HG03460 (cell line): ENCODE results near the gene SLC2A3.
"Not testable (repeated sequence)": the region's sequence is repeated elsewhere in the genome, so short reads cannot be mapped to it uniquely, and the experiment has no call there.

Experiments used
- ATAC-seq: cut with Tn5 transposase; IDR thresholded peaks from one replicate; pipeline ENCODE4 v1.9.1; 2021; ENCODE audit not compliant: unreplicated experiment

SLC2A3 gene

DNA sequence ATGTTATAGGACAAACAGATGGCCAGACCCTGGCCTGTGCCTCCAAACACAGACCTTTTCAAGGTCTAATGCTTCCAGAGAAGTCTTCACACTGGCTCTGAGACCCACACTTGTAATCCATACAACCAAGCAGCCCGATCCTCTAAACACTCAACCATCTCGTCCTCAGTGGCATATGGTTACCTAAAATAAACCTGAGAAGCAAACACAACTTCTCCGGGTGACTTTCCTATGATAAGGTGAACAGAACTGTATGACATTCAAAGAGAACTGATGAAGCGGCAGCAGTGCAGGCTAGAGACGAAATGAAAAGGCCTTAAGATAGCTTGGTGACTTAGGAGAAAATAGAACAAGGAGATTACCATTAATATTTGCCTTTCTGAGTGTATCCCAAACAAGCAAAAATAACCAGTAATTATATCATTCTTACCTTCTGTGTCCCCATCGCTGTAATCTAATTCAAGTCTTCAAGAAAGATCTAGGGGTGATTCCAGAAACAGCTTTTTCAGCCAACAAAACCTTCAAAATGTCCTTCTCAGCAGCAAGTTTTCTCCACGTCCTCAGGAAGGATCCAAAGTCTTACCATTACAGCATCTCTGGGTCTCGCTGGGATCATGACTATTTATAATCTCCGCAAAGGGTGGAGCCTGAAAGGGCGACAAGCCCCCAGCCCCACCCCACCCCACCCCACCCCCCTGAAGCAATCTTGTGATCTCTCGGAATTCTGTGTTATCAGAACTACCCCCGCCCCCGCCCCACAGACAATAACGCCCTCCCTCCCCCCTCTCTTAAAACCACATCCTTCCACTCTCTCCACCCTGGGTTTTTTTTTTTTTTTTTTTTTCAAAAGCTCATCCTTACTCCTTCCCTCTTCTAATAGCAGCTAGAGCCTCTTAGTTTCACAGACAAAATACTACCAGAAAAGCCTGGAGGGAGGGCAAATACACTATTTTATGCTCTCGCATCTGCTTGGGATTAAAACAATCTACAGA, at the start of gene SLC2A3:
Gene SLC2A3, minus strand, starts transcription at position 598 of the 992 bp plus-strand sequence. Its CDS starts 153 bp downstream, at position 445.
- ATAC-seq = peak; percentile 34

DNA sequence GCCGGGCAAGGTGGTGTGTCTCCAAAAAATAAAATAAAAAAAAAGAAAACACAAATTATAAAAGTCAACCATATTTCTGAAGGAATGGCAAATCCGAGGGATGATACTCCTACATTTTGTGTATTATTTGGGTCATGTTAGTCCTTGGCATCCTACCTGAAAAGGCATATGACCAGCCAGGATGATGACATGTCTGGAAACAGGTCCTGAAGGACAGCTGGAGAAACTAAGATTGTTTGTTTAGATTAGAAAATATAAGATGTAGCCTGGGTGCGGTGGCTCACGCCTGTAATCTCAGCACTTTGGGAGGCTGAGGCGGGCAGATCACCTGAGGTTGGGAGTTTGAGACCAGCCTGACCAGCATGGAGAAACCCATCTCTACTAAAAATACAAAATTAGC, 48.9 kb upstream of the SLC2A3 start:
- no peak for ATAC-seq

DNA sequence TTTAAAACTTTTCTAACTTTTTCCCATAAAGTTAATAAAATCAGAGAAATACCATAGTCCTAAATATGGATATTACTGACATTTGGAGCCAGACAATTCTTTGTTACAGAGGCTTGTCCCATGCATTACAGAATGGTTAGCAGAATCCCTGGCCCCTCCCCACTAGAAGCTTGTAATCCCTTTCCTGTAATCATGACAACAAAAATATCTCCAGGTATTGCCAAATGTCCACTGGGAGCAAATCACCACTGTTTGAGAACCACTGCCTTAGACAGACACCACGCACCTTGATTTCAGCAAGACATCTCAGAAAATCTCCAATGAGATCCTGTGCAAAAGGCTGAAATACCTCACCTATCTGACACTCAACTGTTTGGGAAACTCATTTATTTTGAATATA, 47.5 kb upstream of the SLC2A3 start:
- ATAC-seq = not testable (repeated sequence)

DNA sequence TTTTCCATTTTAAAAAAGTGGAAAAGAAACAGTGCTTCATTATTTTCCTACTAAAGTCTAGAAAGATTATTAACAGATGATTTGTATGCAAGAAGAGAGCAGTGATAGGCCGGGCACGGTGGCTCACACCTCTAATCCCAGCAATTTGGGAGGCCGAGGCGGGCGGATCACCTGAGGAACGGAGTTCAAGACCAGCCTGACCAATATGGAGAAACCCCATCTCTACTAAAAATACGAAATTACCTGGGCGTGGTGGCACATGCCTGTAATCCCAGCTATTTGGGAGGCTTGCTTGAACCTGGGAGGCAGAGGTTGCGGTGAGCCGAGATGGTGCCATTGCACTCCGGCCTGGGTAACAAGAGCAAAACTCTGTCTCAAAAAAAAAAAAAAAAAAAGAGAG, 47.0 kb upstream of the SLC2A3 start:
- not testable (repeated sequence) for ATAC-seq

DNA sequence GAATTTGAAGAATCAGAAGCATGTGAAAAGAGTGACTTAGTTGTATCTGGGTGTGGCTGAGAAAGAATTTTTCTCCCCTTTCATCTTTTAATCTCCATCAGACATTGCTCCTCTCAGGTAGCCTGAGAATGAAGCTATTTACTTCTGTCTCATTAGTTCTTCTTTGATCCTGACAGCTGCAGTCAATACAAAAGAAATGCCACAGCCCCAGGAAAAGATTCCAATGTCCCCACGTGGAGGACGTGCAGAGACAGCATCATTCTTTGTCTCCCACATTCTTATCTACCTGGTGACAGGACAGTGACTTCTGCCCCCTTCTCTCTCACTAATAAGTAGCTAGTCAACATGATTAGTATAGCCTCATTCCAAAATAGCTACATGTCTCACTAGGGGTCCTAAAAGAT, 46.3 kb upstream of the SLC2A3 start:
- ATAC-seq = not testable (repeated sequence)

DNA sequence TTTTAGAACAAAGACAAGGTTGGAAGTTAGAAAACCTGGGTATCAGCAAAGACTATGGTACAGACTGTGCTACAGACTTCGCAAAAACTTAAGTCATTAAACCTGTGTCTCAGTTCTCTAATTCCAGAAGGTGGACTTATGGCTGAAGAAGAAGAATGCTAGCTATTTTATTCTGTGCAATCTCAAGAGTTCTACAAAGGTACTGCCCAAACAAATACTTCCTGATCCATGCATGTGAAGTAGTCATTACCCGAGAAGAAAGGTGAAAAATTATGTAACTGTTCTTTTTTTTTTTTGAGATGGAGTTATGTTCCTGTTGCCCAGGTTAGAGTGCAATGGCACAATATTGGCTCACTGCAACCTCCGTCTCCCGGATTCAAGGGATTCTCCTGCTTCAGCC, 45.5 kb upstream of the SLC2A3 start:
- no peak for ATAC-seq

DNA sequence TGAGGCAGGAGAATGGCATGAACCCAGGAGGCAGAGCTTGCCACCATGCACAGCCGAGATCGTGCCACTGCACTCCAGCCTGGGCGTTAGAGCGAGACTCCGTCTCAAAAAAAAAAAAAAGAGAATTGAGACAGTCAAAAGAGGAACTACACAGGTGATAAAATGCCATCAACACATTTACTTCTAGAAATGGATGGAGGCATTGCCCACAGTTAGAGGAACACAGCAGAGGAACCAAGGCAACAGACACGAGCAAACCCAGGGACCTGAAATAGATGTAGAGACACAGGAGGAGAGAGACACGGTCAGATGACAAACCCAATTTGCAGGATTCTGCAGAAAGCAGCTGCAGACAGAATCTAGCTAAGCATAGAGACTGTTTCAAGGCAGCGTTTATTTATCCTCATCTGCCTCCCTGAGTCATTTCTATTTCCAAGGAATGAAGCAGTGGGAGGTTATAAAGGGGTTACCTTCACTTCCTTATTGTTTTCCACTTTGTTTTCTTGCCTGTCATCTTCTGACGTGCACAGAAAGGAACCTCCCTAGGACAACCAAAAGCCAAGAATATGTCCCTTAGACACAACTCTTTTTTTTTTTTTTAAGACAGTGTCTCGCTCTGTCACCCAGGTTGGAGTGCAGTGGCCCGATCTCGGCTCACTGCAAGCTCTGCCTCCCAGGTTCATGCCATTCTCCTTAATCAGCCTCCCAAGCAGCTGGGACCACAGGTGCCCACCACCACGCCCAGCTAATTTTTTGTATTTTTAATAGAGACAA, 41.6 kb upstream of the SLC2A3 start:
- peak; percentile 70 for ATAC-seq

DNA sequence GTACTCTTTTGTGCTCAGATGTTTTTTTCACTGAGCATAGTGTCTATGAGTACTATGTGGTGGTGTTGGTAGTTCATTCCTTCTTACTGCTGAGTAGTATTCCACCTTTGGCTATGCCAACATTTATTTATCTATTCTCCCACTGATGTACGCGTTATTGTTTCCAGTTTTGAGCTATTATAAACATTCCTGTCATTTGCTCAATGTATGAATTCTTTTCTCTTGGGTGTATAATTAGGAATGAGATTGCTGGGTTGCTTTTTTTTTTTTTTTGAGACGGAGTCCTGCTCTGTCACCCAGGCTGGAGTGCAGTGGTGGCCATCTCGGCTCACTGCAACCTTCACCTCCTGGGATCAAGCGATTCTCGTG, 37.5 kb upstream of the SLC2A3 start:
- ATAC-seq = no peak

DNA sequence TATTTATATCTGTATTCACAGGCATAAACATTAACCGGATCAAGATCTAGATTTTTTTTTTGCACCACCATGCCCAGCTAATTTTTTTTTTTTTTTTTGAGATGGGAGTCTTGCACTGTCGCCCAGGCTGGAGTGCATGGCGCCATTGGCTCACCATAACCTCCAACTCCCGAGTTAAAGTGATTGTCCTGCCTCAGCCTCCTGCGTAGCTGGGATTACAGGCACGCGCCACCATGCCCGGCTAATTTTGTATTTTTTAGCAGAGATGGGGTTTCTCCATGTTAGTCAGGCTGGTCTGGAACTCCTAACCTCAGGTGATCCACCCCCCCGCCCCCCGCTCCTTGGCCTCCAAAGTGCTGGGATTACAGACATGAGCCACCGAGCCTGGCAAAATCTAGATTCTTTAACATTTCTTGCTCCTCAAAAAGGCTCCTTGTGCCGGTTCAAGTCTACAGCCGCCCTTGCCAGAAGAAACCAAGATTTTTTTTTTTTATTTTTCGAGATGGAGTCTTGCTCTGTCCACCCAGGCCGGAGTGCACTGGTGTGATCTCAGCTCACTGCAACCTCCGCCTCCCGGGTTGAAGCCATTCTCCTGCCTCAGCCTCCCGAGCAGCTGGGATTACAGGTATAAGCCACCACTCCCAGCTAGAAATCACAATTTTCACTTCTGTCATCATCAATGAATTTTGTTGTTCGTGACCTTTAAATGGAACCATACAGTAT, 36.9 kb upstream of the SLC2A3 start:
- ATAC-seq = no peak

DNA sequence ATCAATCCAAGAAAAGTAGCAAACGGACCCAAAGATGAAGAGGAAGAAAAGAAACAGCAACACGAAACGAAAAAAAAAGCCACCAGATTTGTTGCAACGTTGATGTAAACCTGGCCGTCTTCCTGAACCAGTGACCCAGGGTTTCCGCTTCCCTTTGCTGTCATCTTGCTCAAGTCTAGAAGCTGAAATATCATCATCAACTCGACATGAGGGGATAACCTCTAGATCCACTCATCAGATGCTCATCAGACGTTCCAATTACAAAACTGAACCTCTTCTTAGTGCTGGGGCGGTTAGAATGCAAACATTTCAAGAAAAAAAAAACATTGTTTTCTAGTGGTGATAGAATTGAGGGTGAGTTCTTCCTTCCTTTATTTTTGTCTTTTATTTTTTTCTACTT, 36.3 kb upstream of the SLC2A3 start:
- ATAC-seq = not testable (repeated sequence)

DNA sequence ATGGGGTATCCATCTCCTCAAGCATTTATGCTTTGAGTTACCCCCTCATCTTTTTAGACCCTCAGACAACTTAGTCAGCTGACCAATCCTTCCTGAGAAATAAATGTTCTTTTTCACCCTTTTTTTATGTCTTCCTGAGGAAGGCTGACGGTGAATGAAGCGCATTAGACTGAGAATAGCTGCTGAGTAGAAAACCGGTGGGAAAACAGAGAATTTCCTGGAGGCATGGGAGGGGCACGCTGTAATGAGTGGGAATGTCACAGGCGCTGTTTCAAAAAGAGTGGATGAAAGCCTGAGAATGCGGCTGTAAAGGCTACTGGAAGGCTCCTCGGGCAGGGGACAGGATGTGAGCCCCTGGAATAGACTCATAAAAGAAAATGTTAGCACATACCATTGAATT, 35.8 kb upstream of the SLC2A3 start:
- not testable (repeated sequence) for ATAC-seq

DNA sequence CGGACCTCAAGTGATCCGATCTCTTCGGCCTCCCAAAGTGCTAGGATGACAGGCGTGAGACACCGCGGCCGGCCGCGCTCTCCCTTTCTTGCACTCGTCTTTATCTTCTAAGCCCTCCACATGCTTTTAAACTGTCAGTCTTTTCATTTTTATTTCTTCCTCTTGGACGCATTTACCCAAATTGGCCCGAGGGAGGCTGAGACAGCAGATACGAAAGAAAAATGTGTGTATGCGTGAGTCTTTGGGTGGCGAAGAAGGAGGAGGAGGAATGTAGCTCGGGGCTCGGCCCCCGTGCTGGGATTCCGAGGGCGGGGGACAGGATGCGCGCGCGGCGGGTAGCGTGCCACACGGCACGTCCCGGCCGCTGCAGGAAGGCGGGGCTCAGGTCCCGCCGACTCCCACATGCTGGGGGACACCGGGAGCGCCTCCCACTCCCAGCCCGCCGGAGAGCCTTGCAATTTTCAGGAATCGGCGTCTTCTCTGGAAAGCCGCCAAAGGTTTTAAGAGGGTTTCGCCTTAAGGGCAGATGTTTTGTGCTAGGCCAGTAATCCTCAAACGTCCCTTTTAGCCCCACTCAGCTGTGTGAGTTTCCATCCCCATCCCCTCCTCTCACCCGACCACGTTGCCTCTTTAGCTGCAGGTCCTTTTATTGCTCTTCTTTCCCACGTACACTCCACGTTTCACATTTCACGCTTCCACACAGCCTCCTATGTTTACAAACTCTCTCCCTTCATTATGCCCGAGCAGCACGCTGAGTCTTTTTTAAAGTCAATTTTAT, 34.7 kb upstream of the SLC2A3 start:
- peak; percentile 81 for ATAC-seq

DNA sequence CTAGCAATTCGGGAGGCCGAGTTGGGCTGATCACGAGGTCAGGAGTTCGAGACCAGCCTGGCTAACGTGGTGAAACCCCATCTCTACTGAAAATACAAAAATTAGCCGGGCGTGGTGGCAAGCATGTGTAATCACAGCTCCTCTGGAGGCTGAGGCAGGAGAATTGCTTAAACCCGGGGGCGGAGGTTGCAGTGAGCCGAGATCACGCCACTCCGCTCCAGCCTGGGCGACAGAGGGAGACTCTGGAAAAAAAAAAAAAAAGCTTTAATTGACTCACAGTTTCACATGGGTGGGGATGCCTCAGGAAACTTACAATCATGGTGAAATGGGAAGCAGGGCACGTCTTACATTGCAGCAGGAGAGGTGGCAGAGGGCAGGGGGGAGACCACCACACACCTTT, 30.6 kb upstream of the SLC2A3 start:
- ATAC-seq = no peak

DNA sequence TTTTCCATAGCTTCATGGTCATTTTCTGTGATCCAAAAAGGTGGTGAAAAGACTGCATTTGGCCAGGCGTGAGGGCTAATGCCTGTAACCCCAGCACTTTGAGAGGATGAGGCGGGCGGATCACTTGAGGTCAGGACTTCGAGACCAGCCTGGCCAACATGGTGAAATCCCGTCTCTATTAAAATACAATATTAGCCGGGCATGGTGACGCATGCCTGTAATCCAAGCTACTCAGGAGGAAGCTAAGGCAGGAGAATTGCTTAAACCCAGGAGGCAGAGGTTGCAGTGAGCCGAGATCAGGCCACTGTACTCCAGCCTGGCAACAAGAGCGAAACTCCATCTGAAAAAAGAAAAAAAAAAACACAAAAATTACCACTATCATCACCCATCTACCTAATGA, 28.7 kb upstream of the SLC2A3 start:
- ATAC-seq = not testable (repeated sequence)

DNA sequence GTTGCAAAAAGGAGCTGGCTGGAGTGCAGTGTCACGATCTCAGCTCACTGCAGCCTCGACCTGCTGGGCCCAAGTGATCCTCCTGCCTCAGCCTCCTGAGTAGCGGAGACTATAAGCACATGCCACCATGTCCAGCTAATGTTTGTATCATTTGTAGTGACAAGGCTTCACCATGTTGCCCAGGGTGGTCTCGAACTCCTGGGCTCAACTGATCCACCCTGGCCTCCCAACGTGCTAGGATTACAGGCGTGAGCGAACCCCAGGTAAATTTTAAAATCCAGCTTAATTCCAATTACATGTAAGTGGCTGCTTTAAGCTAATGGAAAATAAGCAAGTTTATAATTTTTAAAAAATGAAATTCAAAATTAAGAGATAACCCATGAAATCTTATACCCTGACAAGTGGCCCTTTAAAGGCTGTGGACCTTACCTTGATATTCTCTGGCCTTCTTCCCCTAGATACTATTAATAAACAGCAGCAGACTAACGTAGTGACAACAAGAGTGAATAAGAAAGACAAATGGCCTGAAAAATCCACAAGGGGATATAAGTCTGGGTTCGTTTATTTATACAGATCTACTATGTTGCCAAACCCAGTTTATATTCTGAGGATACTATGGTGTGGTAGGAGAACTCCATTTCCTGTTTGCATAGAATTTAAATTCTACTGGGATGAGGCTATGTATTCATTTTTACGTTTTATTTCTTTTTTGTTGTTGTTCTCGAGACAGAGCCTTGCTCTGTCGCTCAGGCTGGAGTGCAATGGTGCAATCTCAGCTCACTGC, 25.6 kb upstream of the SLC2A3 start:
- no peak for ATAC-seq

DNA sequence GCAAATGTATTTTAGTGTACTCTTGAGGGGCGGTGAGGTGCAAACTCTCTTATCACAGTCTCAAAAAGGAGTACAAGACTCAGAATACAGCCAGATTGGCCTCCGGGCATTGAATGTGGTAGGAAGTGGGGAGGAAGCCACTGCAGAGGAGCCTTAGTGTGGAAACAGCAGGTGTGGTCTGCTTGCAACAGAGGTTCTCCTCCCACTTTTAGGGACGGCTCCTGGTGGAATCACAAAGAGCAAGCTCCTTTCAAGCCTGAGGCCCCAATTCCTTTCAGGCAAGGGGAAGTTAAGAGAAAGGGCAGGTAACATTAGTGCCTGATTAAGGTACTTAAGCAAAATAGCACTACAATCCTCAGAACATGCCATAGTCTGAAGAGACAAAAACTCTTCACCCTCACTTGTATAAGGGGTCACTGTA, 23.7 kb upstream of the SLC2A3 start:
- ATAC-seq = peak; percentile 51

DNA sequence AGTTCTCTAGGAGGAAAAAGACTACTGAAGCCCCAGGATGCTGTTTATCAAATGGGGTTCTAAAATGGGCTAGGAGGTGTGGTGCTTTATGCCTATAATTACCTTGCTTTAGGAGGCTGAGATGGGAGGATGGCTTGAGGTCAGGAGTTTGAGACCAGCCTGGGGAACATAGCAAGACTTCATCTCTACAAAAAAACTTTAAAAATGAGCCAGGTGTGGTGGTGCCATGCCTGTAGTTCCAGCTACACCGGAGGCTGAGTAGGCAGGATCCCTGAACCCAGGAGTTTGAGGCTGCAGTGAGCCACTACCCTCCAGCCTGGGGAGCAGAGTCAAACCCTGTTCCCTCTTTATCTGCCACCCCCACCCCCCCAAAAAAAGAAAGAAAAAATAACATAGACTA, 23.3 kb upstream of the SLC2A3 start:
- no peak for ATAC-seq

DNA sequence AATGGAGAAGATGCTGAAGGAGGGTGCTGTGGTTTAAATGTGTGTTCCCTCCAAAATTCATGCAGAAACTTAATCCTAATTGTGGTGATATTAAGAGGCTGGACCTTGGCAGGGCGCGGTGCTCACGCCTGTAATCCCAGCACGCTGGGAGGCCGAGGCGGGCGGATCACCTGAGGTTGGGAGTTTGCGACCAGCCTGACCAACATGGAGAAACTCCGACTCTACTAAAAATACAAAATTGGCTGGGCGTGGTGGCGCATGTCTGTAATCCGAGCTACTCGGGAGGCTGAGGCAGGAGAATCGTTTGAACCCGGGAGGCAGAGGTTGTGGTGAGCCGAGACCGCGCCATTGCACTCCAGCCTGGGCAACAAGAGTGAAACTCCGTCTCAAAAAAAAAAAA, 18.9 kb upstream of the SLC2A3 start:
- ATAC-seq = not testable (repeated sequence)

DNA sequence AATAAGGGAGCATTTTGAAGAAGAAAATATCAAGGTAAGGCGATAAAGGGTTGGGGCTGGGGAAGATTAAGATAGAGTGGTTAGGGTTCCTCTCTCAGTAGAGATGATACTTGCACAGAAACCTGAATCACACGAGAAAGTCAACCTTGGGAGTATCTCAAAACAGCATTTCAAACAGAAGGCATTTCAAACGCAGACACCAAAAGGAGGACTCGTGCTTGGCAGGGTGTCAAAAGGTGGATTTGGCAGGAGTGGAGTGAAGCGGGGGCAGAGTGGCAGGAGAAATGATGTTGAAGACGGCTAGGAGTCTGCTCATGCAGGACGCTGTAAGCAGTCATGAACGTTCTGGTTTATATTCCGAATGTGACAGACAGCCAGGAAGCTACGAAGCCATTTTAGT, 18.4 kb upstream of the SLC2A3 start:
- ATAC-seq = not testable (repeated sequence)

DNA sequence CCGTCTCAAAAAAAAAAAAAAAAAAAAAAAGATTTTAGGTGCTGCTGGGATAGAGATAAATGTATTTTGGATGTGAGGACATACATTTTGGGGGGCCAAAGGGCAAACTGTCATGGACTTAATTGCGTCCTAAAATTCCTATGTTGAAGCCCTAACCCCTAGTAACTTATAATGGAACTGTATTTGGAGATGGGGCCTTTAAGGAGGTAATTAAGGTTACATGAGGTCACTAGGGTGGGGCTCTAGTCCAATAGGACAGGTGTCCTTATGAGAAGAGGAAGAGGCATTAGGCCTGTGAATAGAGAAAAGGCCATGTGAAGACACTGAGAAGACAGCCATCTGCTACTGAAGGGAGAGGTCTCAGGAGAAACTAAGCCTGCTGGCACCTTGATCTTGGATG, 17.9 kb upstream of the SLC2A3 start:
- not testable (repeated sequence) for ATAC-seq
